HepG2 (cell line): ENCODE measurements around the gene CNBD2. TPM values are rescaled to one million over a fixed set of nuclear protein-coding genes. Genes with fewer than 3 reads are reported as not detected.

Experiments
- ATAC-seq: fragments of 200-7000 bp; cut with Tn5 transposase; 3 replicates; pipeline ENCODE4 v1.9.1; 2020; ENCODE audit warnings: mild to moderate bottlenecking, moderate library complexity
- BruUV-seq: library from RNA; stranded (reverse); fragments of 400-500 nt; replicated peaks from 2 replicates; lab custom pipeline; 2021; lab: Mats Ljungman, UMichigan
- CTCF ChIA-PET: fragments of 300-600 bp; formaldehyde crosslinking; extraction: SDS; loops from one replicate; lab custom pipeline; 2021; ENCODE audit warnings: low total read pairs, inconsistent platforms, low intra/inter-chr PET ratio; lab: Yijun Ruan, JAX
- POLR2A ChIA-PET: fragments of 350-600 bp; sonication (Branson Sonifier 250); formaldehyde crosslinking; loops from one replicate; lab custom pipeline; 2020; ENCODE audit warnings: antibody characterized with exemption, inconsistent platforms; lab: Yijun Ruan, JAX
- DNase-seq: peaks from one replicate; pipeline ENCODE4 v3.0.0-alpha.2; 2015; ENCODE audit warnings: low spot score
- FAIRE-seq: peaks from 3 replicates; lab custom pipeline; 2011; peaks lifted over from hg19 to GRCh38; lab: Jason Lieb, UNC
- H2AFZ ChIP-seq: one replicate; pipeline ENCODE4 v1.6.1; 2011; ENCODE audit warnings: low read length, inconsistent platforms
- H3K27ac ChIP-seq: fragments of 300-600 bp; 3 replicates; pipeline ENCODE4 v1.8.0; 2011; ENCODE audit warnings: mixed run types, mild to moderate bottlenecking, mixed read lengths, low read length, inconsistent platforms; ENCODE audit not compliant: insufficient read depth; ENCODE audit errors: extremely low read length
- H3K27me3 ChIP-seq, 2 experiments: fragments of 200-600 bp in 1 of 2; 2 replicates in 1 of 2; 3 replicates in 1 of 2; pipeline versions ENCODE4 v1.6.0 to v1.8.0; 2011; ENCODE audit warnings: low read length in 2 of 2, mild to moderate bottlenecking in 2 of 2, moderate library complexity in 2 of 2, inconsistent platforms in 1 of 2; ENCODE audit not compliant: insufficient read depth in 2 of 2, control insufficient read depth in 1 of 2
- H3K36me3 ChIP-seq, 2 experiments: fragments of 200-600 bp in 1 of 2; replicated peaks in 1 of 2; 2 replicates in 1 of 2; 3 replicates in 1 of 2; pipeline versions ENCODE4 v1.5.1 to v1.8.0; 2011; ENCODE audit warnings: low read length in 2 of 2, inconsistent platforms in 1 of 2; ENCODE audit not compliant: insufficient read depth in 2 of 2, control insufficient read depth in 1 of 2
- H3K4me1 ChIP-seq: 2 replicates; pipeline ENCODE4 v1.5.1; 2012; ENCODE audit warnings: low read length, inconsistent platforms; ENCODE audit not compliant: insufficient read depth
- H3K4me2 ChIP-seq: 2 replicates; pipeline ENCODE4 v1.6.0; 2011; ENCODE audit warnings: low read depth, low read length, inconsistent platforms
- H3K4me3 ChIP-seq, 3 experiments: fragments of 200-600 bp in 1 of 3; sonication (generic), shearing (Covaris generic) in 1 of 3; replicated peaks in 1 of 3; 2 replicates each; pipeline ENCODE4 v1.5.1; 2011 to 2016; ENCODE audit warnings: low read length in 3 of 3, inconsistent platforms in 2 of 3, low read depth in 2 of 3, mild to moderate bottlenecking in 2 of 3, control low read depth in 1 of 3, mixed read lengths in 1 of 3; ENCODE audit not compliant: insufficient read depth in 1 of 3
- H3K79me2 ChIP-seq: one replicate; pipeline ENCODE4 v1.6.1; 2011; ENCODE audit warnings: low read length, inconsistent platforms; ENCODE audit not compliant: insufficient read depth
- H3K9ac ChIP-seq: 2 replicates; pipeline ENCODE4 v1.6.0; 2011; ENCODE audit warnings: mild to moderate bottlenecking, low read depth, low read length, inconsistent platforms; ENCODE audit not compliant: insufficient read depth
- H3K9me3 ChIP-seq: 2 replicates; pipeline ENCODE4 v1.5.1; 2012; ENCODE audit warnings: mild to moderate bottlenecking, low read length
- H4K20me1 ChIP-seq: 2 replicates; pipeline ENCODE4 v1.6.0; 2011; ENCODE audit warnings: inconsistent platforms, mild to moderate bottlenecking, low read length, moderate library complexity; ENCODE audit not compliant: insufficient read depth
- GTF3A ChIP-seq: sonication (generic); formaldehyde crosslinking; conservative IDR thresholded peaks from 2 replicates; pipeline ENCODE4 v1.4.0; 2020; ENCODE audit warnings: mild to moderate bottlenecking, missing genetic modification reagents
- HOXA9 ChIP-seq: sonication (generic); formaldehyde crosslinking; IDR thresholded peaks from 2 replicates; pipeline ENCODE4 v1.8.1; 2022; ENCODE audit warnings: missing genetic modification reagents, mild to moderate bottlenecking, moderate library complexity, borderline replicate concordance
- KLF16 ChIP-seq, 2 experiments: sonication (generic) in 1 of 2; formaldehyde crosslinking in 1 of 2; IDR thresholded peaks; 2 replicates each; pipeline versions ENCODE4 v1.6.1 to v1.8.0; 2016 to 2023; ENCODE audit warnings: missing genetic modification reagents in 2 of 2, missing compliant biosample characterization in 1 of 2
- PAXIP1 ChIP-seq: sonication (generic); formaldehyde crosslinking; conservative IDR thresholded peaks from 2 replicates; pipeline ENCODE4 v1.4.0; 2020; ENCODE audit warnings: mild to moderate bottlenecking, missing genetic modification reagents, moderate library complexity
- RELA ChIP-seq: sonication (generic); formaldehyde crosslinking; IDR thresholded peaks from 2 replicates; pipeline ENCODE4 v1.4.0; 2020; ENCODE audit warnings: missing genetic modification reagents
- SMAD3 ChIP-seq: sonication (generic); formaldehyde crosslinking; IDR thresholded peaks from 2 replicates; pipeline ENCODE4 v1.4.0; 2020; ENCODE audit warnings: missing genetic modification reagents
- SPEN ChIP-seq: sonication (generic); formaldehyde crosslinking; IDR thresholded peaks from 2 replicates; pipeline ENCODE4 v1.5.1; 2020; ENCODE audit warnings: low read depth, mild to moderate bottlenecking, missing genetic modification reagents
- TARDBP ChIP-seq: sonication (generic); formaldehyde crosslinking; IDR thresholded peaks from 2 replicates; pipeline ENCODE4 v1.8.0; 2022; ENCODE audit warnings: mild to moderate bottlenecking, missing genetic modification reagents
- TRAFD1 ChIP-seq: sonication (generic); formaldehyde crosslinking; IDR thresholded peaks from 2 replicates; pipeline ENCODE4 v1.5.1; 2020; ENCODE audit warnings: missing genetic modification reagents, mild to moderate bottlenecking, borderline replicate concordance
- UBTF ChIP-seq: sonication (generic); formaldehyde crosslinking; IDR thresholded peaks from 2 replicates; pipeline ENCODE4 v1.4.0; 2020; ENCODE audit warnings: mild to moderate bottlenecking, missing genetic modification reagents
- ZBTB20 ChIP-seq: sonication (generic); formaldehyde crosslinking; IDR thresholded peaks from 2 replicates; pipeline ENCODE4 v1.8.1; 2023; ENCODE audit warnings: missing genetic modification reagents, low read depth, mild to moderate bottlenecking, borderline replicate concordance
- ZMYM4 ChIP-seq: sonication (generic); formaldehyde crosslinking; IDR thresholded peaks from 2 replicates; pipeline ENCODE4 v1.8.1; 2023; ENCODE audit warnings: mild to moderate bottlenecking, missing genetic modification reagents
- ZNF414 ChIP-seq: sonication (generic); formaldehyde crosslinking; IDR thresholded peaks from 2 replicates; pipeline ENCODE4 v1.5.0; 2020; ENCODE audit warnings: missing genetic modification reagents
- ZNF432 ChIP-seq: sonication (generic); formaldehyde crosslinking; IDR thresholded peaks from 2 replicates; pipeline ENCODE4 v1.5.0; 2020; ENCODE audit warnings: missing genetic modification reagents, mild to moderate bottlenecking, borderline replicate concordance
- ZNF451 ChIP-seq: sonication (generic); formaldehyde crosslinking; IDR thresholded peaks from 2 replicates; pipeline ENCODE4 v1.5.0; 2020; ENCODE audit warnings: mild to moderate bottlenecking, missing genetic modification reagents
- ZNF549 ChIP-seq: sonication (generic); formaldehyde crosslinking; IDR thresholded peaks from 2 replicates; pipeline ENCODE4 v1.5.0; 2020; ENCODE audit warnings: missing genetic modification reagents
- ZNF776 ChIP-seq: sonication (generic); formaldehyde crosslinking; IDR thresholded peaks from 2 replicates; pipeline ENCODE4 v1.4.0; 2020; ENCODE audit warnings: mild to moderate bottlenecking, missing genetic modification reagents
- WGBS: methylation state at CpG from one replicate; pipeline ENCODE4 v1.1.6; 2017; ENCODE audit warnings: low lambda C conversion rate; 5-methylcytosine and 5-hydroxymethylcytosine counted together
- in situ Hi-C: cut with HindIII; loops from 2 replicates; pipeline ENCODE4 v1.10.0; 2017; ENCODE audit warnings: low pct_unique_long_range_greater_than_20kb; ENCODE audit not compliant: extremely low pct_ligation_motif_present
- intact Hi-C: fragments of 100-400 bp; cut with micrococcal nuclease; formaldehyde crosslinking; loops from one replicate; pipeline ENCODE4 v1.10.0; 2022; ENCODE audit not compliant: unreplicated experiment
- polyA plus RNA-seq, 8 experiments: library from polyadenylated mRNA; depleted of rRNA in 3 of 8; stranded (reverse) in 7 of 8; unstranded in 1 of 8; fragments of >200 nt; fragmentation: Illumina TruSeq in 4 of 8; extraction: Trizol in 4 of 8; gene quantifications; 2 replicates each; pipeline versions ENCODE4 v1.2.1 to v1.2.3, GENCODE V29; 2011 to 2016; ENCODE audit warnings: low read depth in 4 of 8, missing spikeins in 1 of 8, mixed read lengths in 1 of 8; ENCODE audit not compliant: insufficient read depth in 1 of 8
- total RNA-seq, 5 experiments: library from RNA; depleted of rRNA; stranded (reverse); fragments of >200 nt; fragmentation: Illumina TruSeq; extraction: Trizol; gene quantifications; 2 replicates each; pipeline ENCODE4 v1.2.3, GENCODE V29; 2016; ENCODE audit warnings: low read depth in 1 of 5

CNBD2 gene
- total and polyA plus RNA-seq, 2 of the 13 experiments (the other 11 are each of a cell fraction or from before 2014, with no cell fraction given): 12.4 to 22.8 TPM

GRCh38 chr20:36031806-36032205 is 63.4 kb downstream of the CNBD2 start:
- no peak for DNase-seq
- no peak for FAIRE-seq
- no peaks in the 10 kb centered on the region for H3K36me3 ChIP-seq
- peaks cover 2 to 34% of the 10 kb centered on the region in 2 experiments; a peak in 3 of 5 replicates for H3K27me3 ChIP-seq
- no peak overlapping the region for H3K4me3 ChIP-seq
- no peaks in the 10 kb centered on the region for H3K9me3 ChIP-seq
- H3K9ac ChIP-seq: no peak overlapping the region
- in situ Hi-C loops (no loop called here), intact Hi-C loops (no loop called here)
- POLR2A ChIA-PET: no interaction called here
- no peak overlapping the region for H3K27ac ChIP-seq
- peaks cover 3% of the 10 kb centered on the region for H3K4me1 ChIP-seq
- no peak overlapping the region for H3K4me2 ChIP-seq
- 34% methylated on average over 3 of the region's 3 CpGs for WGBS
- BruUV-seq: no TSS peak
- H3K79me2 ChIP-seq: no peaks in the 10 kb centered on the region
- H2AFZ ChIP-seq: no peak overlapping the region
- H4K20me1 ChIP-seq: no peaks in the 10 kb centered on the region
- ATAC-seq: no peak
- TF ChIP-seq ZBTB20 (CRISPR knock-in tag) (no peak), ZMYM4 (CRISPR knock-in tag) (no peak), ZNF549 (CRISPR knock-in tag) (no peak), ZNF776 (CRISPR knock-in tag) (no peak), SMAD3 (no peak), KLF16 (CRISPR knock-in tag; IDR thresholded peaks at IDR 0.05) (no peak), UBTF (no peak), RELA (CRISPR knock-in tag) (no peak), TARDBP (no peak), SPEN (CRISPR knock-in tag) (no peak), GTF3A (no peak), PAXIP1 (CRISPR knock-in tag) (no peak), ZNF414 (CRISPR knock-in tag) (no peak), ZNF451 (CRISPR knock-in tag) (no peak), TRAFD1 (no peak), HOXA9 (CRISPR knock-in tag) (no peak), ZNF432 (no peak)
- CTCF ChIA-PET: no interaction called here
